D721Med (cell line): ENCODE results near the gene EEF1AKMT1.

ENCODE experiments used
- DNase-seq: peaks from one replicate; pipeline ENCODE4 v3.0.0; 2011; ENCODE audit warnings: low spot score; ENCODE audit not compliant: insufficient read length
- FAIRE-seq: peaks from 2 replicates; lab custom pipeline; 2011; peaks lifted over from hg19 to GRCh38; lab: Jason Lieb, UNC
- TF ChIP-seq, protein P1 (sequence below): IDR thresholded peaks from 2 replicates; pipeline ENCODE4 v1.5.1; 2012; ENCODE audit warnings: mild to moderate bottlenecking, control low read depth; ENCODE audit not compliant: insufficient read depth; ENCODE audit errors: missing control alignments

The EEF1AKMT1 gene

DNA sequence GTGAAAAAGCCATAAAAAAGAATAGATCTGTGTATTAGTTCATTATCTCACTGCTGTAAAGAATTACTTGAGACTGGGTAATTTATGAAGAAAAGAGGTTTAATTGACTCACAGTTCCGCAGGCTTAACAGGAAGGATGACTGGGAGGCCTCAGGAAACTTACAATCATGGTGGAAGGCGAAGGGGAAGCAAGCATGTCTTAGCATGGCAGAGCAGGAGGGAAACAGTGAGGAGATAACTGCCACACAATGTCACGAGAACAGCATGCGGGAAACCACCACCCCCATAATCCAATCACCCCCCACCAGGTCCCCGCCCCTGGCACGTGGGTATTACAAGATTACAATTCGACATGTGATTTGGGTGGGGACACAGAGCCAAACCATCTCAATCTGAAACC lies 39.1 kb upstream of the EEF1AKMT1 start:
- DNase-seq: no peak
- FAIRE-seq: no peak
- TF ChIP-seq, protein P1, sequence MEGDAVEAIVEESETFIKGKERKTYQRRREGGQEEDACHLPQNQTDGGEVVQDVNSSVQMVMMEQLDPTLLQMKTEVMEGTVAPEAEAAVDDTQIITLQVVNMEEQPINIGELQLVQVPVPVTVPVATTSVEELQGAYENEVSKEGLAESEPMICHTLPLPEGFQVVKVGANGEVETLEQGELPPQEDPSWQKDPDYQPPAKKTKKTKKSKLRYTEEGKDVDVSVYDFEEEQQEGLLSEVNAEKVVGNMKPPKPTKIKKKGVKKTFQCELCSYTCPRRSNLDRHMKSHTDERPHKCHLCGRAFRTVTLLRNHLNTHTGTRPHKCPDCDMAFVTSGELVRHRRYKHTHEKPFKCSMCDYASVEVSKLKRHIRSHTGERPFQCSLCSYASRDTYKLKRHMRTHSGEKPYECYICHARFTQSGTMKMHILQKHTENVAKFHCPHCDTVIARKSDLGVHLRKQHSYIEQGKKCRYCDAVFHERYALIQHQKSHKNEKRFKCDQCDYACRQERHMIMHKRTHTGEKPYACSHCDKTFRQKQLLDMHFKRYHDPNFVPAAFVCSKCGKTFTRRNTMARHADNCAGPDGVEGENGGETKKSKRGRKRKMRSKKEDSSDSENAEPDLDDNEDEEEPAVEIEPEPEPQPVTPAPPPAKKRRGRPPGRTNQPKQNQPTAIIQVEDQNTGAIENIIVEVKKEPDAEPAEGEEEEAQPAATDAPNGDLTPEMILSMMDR: no peak

DNA sequence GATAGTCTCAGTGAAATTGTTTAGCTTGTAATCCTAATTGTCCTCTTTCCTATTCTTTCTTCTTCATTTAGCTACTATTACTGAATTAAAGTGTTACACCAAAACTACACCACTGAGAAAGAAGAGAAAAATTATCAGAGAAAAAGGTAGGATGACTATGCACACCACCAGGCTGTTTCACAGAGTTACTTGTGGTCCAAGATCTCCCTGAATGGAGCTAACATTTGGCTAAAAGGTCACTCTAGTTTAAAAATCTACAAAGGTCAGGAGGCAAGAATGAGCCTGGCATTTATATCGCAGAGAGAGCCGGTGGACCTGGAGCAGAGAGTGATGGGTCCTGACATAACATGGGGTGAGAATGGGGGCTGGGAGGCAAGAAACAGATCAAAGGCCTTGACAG lies 37.0 kb upstream of the EEF1AKMT1 start:
- FAIRE-seq: no peak
- TF ChIP-seq, protein P1: no peak

DNA sequence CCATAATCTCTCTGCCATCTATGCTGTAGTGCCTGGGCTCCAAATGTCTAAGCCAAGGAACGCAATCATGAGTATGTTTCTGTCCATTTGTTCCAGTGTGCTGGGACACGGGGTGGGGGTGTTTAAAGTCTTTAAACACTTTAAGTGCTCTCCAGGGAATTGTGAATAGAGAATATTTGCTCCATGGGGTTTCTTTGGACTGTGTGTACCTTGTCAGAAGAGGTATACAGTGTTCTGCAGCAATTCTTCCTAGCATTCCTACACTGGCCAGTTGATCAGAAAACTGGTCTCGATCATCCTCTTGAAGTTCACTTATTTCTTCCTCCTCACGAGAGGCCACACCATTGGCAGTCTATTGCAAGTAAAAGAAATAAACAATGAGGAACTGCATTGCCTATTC lies 35.1 kb upstream of the EEF1AKMT1 start:
- no peak for FAIRE-seq
- no peak for DNase-seq
- TF ChIP-seq, protein P1: no peak

More for the DNA sequence above, 37.0 kb upstream of the EEF1AKMT1 start:
- no peak for DNase-seq

DNA sequence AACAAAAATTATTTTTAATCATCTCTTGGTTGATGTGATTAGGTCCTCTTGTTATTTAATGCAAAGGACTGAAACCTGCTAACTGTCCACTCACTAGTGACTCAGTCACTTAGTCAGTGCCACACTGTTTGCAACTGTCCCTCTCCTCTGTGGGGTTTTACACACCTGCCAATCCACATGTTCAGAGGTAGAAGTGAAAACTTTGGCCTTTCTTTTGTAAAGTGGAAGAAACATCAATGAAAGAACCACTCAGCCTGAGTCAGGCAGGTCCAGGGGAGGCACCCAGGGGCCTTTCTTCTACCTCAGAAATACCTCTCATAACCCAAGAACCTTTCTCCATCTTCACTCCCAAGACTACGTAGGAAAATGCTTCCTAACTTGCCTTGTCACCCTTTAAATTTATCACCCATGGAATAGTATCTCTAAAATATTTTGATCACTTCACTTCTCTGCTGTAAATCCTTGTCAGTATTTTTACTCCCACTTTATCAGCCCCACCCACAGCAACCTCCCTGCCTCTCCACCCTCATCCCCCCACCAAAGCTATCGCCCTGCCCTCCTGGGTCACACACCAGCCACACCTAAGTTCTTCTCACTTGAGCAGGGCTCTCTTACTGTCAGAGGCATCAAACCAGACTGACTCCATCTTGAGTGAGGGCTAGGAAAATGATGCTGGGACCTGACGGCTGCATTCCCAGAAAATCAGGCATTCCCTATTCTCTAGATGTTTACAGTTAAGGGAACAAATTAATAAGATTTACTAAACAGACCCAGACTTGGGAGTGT lies 29.6 kb upstream of the EEF1AKMT1 start:
- DNase-seq (no peak), FAIRE-seq (no peak)
- TF ChIP-seq, protein P1: no peak

DNA sequence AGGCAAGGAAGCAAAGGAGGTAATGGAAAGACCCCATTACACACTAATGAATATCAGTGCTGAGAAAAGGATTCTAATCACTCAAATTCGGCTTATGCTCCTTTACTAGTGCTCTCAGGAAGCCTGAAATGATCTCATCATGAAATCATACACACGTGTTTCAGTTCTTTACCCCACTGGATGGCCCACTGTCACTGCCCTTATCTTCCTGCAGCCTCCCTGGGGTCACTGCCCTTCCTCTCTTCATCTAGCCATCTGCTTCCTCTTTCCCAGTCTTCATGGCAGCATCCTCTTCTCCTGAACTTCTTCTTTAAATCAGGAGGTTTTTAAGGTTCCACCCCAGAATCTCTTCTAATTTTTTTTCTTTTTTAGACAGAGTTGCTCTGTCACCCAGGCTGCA lies 27.9 kb upstream of the EEF1AKMT1 start:
- TF ChIP-seq, protein P1: no peak
- no peak for FAIRE-seq
- no peak for DNase-seq

DNA sequence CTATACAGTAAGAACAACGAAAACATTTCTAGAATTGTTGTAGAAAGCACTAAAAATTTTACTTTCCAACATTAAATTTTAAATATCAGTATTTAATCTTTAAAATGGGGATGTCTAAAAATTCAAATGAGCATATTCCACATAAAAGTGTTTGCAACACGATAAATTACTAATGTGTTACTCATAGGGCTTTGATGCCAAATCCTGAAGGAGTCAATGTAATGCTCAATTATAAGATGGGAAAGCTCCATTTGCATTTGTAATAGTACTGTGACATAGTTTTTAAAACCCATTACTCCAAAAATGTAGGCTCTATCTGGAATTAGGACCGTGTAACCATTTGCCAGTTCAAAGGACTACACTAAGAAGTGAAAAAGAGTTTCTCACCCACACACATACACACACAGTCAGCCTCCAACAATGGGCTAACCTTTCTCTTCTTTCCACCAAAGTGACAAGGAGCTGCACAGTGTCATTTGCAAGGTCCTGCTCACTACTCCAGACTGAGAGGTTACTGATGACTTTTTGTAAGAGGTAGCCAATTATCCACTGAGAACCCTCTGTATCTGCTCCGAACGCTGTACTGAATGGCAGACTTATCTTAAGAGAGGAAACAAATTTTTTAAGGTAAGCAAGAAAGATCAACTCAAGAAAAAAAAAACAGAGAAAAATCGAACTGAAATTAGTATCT lies 26.1 kb upstream of the EEF1AKMT1 start:
- FAIRE-seq: no peak
- TF ChIP-seq, protein P1: no peak
- DNase-seq: no peak

DNA sequence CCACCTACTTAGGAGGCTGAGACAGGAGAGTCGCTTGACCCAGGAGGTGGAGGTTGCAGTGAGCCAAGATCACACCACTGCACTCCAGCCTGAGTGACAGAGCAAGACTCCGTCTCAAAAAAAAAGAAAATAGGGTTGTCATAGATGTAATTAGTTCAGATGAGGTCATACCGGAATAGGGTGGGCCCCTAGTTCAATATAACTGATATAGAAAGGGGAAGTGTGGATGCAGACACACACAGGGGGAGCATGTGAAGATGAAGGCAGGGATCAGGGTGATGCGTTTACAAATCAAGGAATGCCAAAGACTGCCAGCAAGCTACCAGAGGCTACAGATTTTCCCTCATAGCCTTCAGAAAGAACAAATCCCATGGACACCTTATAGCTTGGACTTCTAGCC lies 24.3 kb upstream of the EEF1AKMT1 start:
- TF ChIP-seq, protein P1: no peak
- FAIRE-seq (no peak), DNase-seq (no peak)
